K562 (cell line): ENCODE results near the gene LRRC4B. TPM values are rescaled to one million over a fixed set of nuclear protein-coding genes. Genes with fewer than 3 reads are reported as not detected.

Experiments used
- ATAC-seq: fragments of 200-7000 bp; cut with Tn5 transposase; 3 replicates; pipeline ENCODE4 v1.9.1; 2020; ENCODE audit warnings: moderate library complexity
- BruUV-seq: library from RNA; stranded (reverse); fragments of 400-500 nt; replicated peaks from 2 replicates; lab custom pipeline; 2021; lab: Mats Ljungman, UMichigan
- CTCF ChIA-PET: fragments of 300-600 bp; formaldehyde crosslinking; extraction: SDS; loops from one replicate; lab custom pipeline; 2021; ENCODE audit warnings: low intra/inter-chr PET ratio; lab: Yijun Ruan, JAX
- POLR2A ChIA-PET: fragments of 300-600, 350-650 bp; sonication (Branson Sonifier 250); formaldehyde crosslinking; extraction: SDS; loops from one replicate; lab custom pipeline; 2021; ENCODE audit warnings: antibody characterized with exemption, inconsistent platforms; lab: Yijun Ruan, JAX
- DNase-seq, 4 experiments: peaks; one replicate each; pipeline versions ENCODE4 v3.0.0 to v3.0.0-alpha.2; 2011 to 2018; ENCODE audit warnings: low spot score in 3 of 4, mixed read lengths in 3 of 4; ENCODE audit errors: extremely low read depth in 1 of 4
- FAIRE-seq: peaks from 2 replicates; lab custom pipeline; 2011; peaks lifted over from hg19 to GRCh38; lab: Jason Lieb, UNC
- H2AFZ ChIP-seq: 2 replicates; pipeline ENCODE4 v1.6.0; 2011; ENCODE audit warnings: low read depth, low read length, control low read depth, inconsistent platforms
- H3K27ac ChIP-seq: fragments of 200-600 bp; 3 replicates; pipeline ENCODE4 v1.8.0; 2011; ENCODE audit warnings: low read depth, mild to moderate bottlenecking, control low read depth, inconsistent platforms, low read length, moderate library complexity, mixed read lengths; ENCODE audit errors: extremely low read depth
- H3K27me3 ChIP-seq, 2 experiments: fragments of 300-600 bp in 1 of 2; 2 replicates in 1 of 2; 3 replicates in 1 of 2; pipeline versions ENCODE4 v1.6.0 to v1.8.0; 2011; ENCODE audit warnings: inconsistent platforms in 2 of 2, low read length in 2 of 2, mild to moderate bottlenecking in 1 of 2, mixed read lengths in 1 of 2, moderate library complexity in 1 of 2; ENCODE audit not compliant: control insufficient read depth in 2 of 2, insufficient read depth in 2 of 2
- H3K36me3 ChIP-seq: fragments of 300-600 bp; 3 replicates; pipeline ENCODE4 v1.8.0; 2011; ENCODE audit warnings: mild to moderate bottlenecking, low read length, inconsistent platforms; ENCODE audit not compliant: control insufficient read depth, insufficient read depth
- H3K4me1 ChIP-seq, 2 experiments: fragments of 200-600 bp in 1 of 2; replicated peaks in 1 of 2; 2 replicates in 1 of 2; 3 replicates in 1 of 2; pipeline versions ENCODE4 v1.5.1 to v1.8.0; 2011; ENCODE audit warnings: inconsistent platforms in 2 of 2, low read length in 2 of 2, mild to moderate bottlenecking in 1 of 2, mixed read lengths in 1 of 2, moderate library complexity in 1 of 2; ENCODE audit not compliant: control insufficient read depth in 2 of 2, insufficient read depth in 2 of 2
- H3K4me2 ChIP-seq: 2 replicates; pipeline ENCODE4 v1.6.1; 2011; ENCODE audit warnings: low read length, control low read depth, inconsistent platforms, mixed read lengths; ENCODE audit not compliant: insufficient read depth
- H3K4me3 ChIP-seq: fragments of 200-600 bp; sonication (generic), shearing (Covaris generic); 2 replicates; pipeline ENCODE4 v1.5.1; 2016; ENCODE audit warnings: control low read depth, inconsistent platforms
- H3K79me2 ChIP-seq: fragments of 200-600 bp; 3 replicates; pipeline ENCODE4 v1.8.0; 2011; ENCODE audit warnings: low read length, inconsistent platforms; ENCODE audit not compliant: control insufficient read depth, insufficient read depth
- H3K9ac ChIP-seq, 2 experiments: 2 replicates each; pipeline versions ENCODE4 v1.6.0 to v1.6.1; 2011; ENCODE audit warnings: low read depth in 2 of 2, low read length in 2 of 2, control low read depth in 1 of 2, inconsistent platforms in 1 of 2, mild to moderate bottlenecking in 1 of 2, mixed read lengths in 1 of 2; ENCODE audit not compliant: insufficient read depth in 1 of 2
- H3K9me1 ChIP-seq: one replicate; pipeline ENCODE4 v1.6.0; 2011; ENCODE audit warnings: inconsistent platforms, mild to moderate bottlenecking, low read length, moderate library complexity; ENCODE audit not compliant: control insufficient read depth, insufficient read depth
- H3K9me3 ChIP-seq: replicated peaks from 2 replicates; pipeline ENCODE4 v1.5.1; 2011; ENCODE audit warnings: low read depth, low read length, inconsistent platforms; ENCODE audit not compliant: control insufficient read depth, insufficient read depth
- H4K20me1 ChIP-seq: replicated peaks from 2 replicates; pipeline ENCODE4 v1.6.1; 2011; ENCODE audit warnings: low read length, inconsistent platforms, mixed read lengths; ENCODE audit not compliant: control insufficient read depth, insufficient read depth
- CREBBP ChIP-seq: IDR thresholded peaks from one replicate; pipeline ENCODE4 v1.6.1; 2012; ENCODE audit warnings: low read depth, mild to moderate bottlenecking, control low read depth, inconsistent platforms, low read length
- EGR1 ChIP-seq: fragments of 450-650 bp; conservative IDR thresholded peaks from 2 replicates; pipeline ENCODE4 v1.6.1; 2017; ENCODE audit warnings: mild to moderate bottlenecking
- NFIC ChIP-seq: fragments of 450-650 bp; IDR thresholded peaks from 2 replicates; pipeline ENCODE4 v1.6.1; 2017; ENCODE audit warnings: mild to moderate bottlenecking, inconsistent platforms
- NRF1 ChIP-seq, 2 experiments: fragments of 450-650 bp; IDR thresholded peaks in 1 of 2; conservative IDR thresholded peaks in 1 of 2; 2 replicates each; pipeline ENCODE4 v1.6.1; 2014; ENCODE audit warnings: mild to moderate bottlenecking in 2 of 2
- ZFP36 ChIP-seq: fragments of 150-350 bp; IDR thresholded peaks from 2 replicates; pipeline ENCODE4 v1.6.1; 2018; ENCODE audit warnings: low read length, low read depth; ENCODE audit not compliant: partially characterized antibody
- ZNF175 ChIP-seq: fragments of 200-800 bp; sonication (Bioruptor generic); IDR thresholded peaks from 2 replicates; pipeline ENCODE4 v1.6.1; 2016; ENCODE audit warnings: low read depth, mild to moderate bottlenecking, missing genetic modification characterization, missing compliant biosample characterization
- WGBS: fragments of 100-300 bp; shearing (Covaris generic); methylation state at CpG from one replicate; pipeline ENCODE4 v1.1.6; 2016; ENCODE audit warnings: low coverage, mixed read lengths; ENCODE audit not compliant: insufficient coverage; ENCODE audit errors: missing lambda C conversion rate; 5-methylcytosine and 5-hydroxymethylcytosine counted together
- in situ Hi-C: fragments of 300-500 bp; cut with MboI; formaldehyde crosslinking; loops from 4 replicates; pipeline ENCODE4 v1.15.0; 2018; ENCODE audit warnings: inconsistent platforms, mixed read lengths
- intact Hi-C: fragments of 100-400 bp; cut with micrococcal nuclease; formaldehyde crosslinking; loops from 2 replicates; pipeline ENCODE4 v1.14.2; 2022
- polyA plus RNA-seq, 8 experiments: library from polyadenylated mRNA; depleted of rRNA in 4 of 8; stranded (reverse) in 5 of 8; unstranded in 3 of 8; fragments of >200 nt; fragmentation: Nextera tagmentation in 2 of 8; fragmentation: Illumina TruSeq in 1 of 8; extraction: Ambion mirVana in 2 of 8; extraction: Trizol in 1 of 8; gene quantifications; 2 replicates each; pipeline versions ENCODE4 v1.2.1 to v1.2.3, GENCODE V29; 2011 to 2014; ENCODE audit warnings: inconsistent platforms in 1 of 8, missing spikeins in 1 of 8
- total RNA-seq, 7 experiments: library from RNA; depleted of rRNA in 6 of 7; stranded (reverse); fragments of >200 nt in 6 of 7; fragmentation: Illumina TruSeq in 2 of 7; extraction: Trizol in 2 of 7; gene quantifications; 2 replicates each; pipeline versions ENCODE4 v1.2.1 to v1.2.3, GENCODE V29; 2011 to 2021; ENCODE audit warnings: low replicate concordance in 1 of 7
- TF ChIP-seq, protein P1 (sequence below): IDR thresholded peaks from 2 replicates; pipeline ENCODE4 v1.6.1; 2014; ENCODE audit warnings: antibody characterized with exemption

The LRRC4B gene
- total and polyA plus RNA-seq, 9 of the 15 experiments (the other 6 are each of a cell fraction or from before 2014, with no cell fraction given) = 0.18 to 9.6 (median 2.9) TPM; not detected in 2

DNA sequence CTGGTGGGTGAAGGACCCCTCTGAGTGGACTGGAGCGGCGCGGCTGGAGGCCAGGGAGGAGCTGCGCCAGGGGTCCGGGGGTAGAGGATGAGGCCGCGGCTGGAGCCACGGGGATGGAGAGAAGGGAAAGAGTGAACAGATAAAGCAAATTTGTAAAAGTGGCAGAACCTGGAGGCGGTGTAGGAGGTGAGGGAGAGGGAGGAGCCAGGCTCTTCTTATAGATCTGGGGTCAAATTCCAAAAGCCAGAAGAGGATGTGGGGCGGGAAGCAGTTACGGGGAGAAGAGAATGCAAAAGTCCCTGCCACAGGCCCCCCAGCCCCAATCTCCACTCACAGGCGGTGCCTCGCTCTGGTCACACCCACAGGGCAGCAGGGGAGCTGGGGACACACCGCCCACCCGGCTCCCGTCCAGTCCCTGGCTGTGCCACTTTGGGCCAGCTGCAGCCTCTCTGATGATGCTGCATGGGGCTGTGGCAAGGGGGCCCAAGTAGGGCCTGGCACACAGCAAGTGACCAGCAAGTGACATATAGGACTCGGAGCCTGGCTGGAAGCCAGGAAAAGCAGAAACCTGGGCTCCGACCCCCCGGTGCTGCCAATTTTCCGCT, 11.1 kb downstream of the LRRC4B start:
- Histone ChIP-seq H3K36me3 (no peaks in the 10 kb centered on the region), H3K9ac (peak overlapping the region; percentile 53 to 90; a peak in 3 of 4 replicates), H4K20me1 (peaks cover 8% of the 10 kb centered on the region), H3K4me3 (peak overlapping the region; percentile 54)
- TF ChIP-seq EGR1 (peak; percentile 65; the same call in 1 of the 2 replicates), CREBBP (no peak), ZFP36 (peak; percentile 26), NRF1 (conservative IDR thresholded peaks at IDR 0.05 in 1 of 2, IDR thresholded peaks at IDR 0.05 in 1 of 2) (no peak), NFIC (peak; percentile 68), ZNF175 (no peak)
- TF ChIP-seq, protein P1, sequence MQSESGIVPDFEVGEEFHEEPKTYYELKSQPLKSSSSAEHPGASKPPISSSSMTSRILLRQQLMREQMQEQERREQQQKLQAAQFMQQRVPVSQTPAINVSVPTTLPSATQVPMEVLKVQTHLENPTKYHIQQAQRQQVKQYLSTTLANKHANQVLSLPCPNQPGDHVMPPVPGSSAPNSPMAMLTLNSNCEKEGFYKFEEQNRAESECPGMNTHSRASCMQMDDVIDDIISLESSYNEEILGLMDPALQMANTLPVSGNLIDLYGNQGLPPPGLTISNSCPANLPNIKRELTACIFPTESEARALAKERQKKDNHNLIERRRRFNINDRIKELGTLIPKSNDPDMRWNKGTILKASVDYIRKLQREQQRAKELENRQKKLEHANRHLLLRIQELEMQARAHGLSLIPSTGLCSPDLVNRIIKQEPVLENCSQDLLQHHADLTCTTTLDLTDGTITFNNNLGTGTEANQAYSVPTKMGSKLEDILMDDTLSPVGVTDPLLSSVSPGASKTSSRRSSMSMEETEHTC = no peak
- TF ChIP-seq, all 486 proteins: peak for 3
- 21% methylated on average over 12 of the region's 20 CpGs for WGBS
- Histone ChIP-seq H3K27me3 (peaks cover 0 to 13% of the 10 kb centered on the region in 2 experiments; a peak in 2 of 5 replicates), H3K4me2 (peak overlapping the region; percentile 89), H3K27ac (no peak overlapping the region), H3K4me1 (peaks cover 18 to 27% of the 10 kb centered on the region in 2 experiments), H3K9me1 (no peaks in the 10 kb centered on the region), H2AFZ (peak overlapping the region; percentile 98), H3K79me2 (no peaks in the 10 kb centered on the region), H3K9me3 (no peaks in the 10 kb centered on the region)
- no TSS peak for BruUV-seq
- in situ Hi-C loops = no loop called here
- ChIA-PET CTCF (interaction anchor here (0.6 to 1.1 kb wide), 4 partner anchors 9 to 200 kb away, joined by 3 to 4 read pairs (median 3); no protein-coding TSS in a partner anchor), POLR2A (interaction anchor here (0.6 to 1.2 kb wide), 2 partner anchors 17 to 191 kb away, joined by 3 to 4 read pairs; no protein-coding TSS in a partner anchor)
- ATAC-seq (peak; percentile 15), DNase-seq (peak; percentile 34 to 48 (median 41)), FAIRE-seq (no peak)
- intact Hi-C loops = no loop called here
